Measurements from ENCODE around the gene LSM14B. TPM values are rescaled to one million over a fixed set of nuclear protein-coding genes. Genes with fewer than 3 reads are reported as not detected.

The LSM14B gene
- total RNA-seq (2014; rRNA removed; shearing (Covaris generic)): 38.4 and 40.3 TPM in 2 replicates

DNA sequence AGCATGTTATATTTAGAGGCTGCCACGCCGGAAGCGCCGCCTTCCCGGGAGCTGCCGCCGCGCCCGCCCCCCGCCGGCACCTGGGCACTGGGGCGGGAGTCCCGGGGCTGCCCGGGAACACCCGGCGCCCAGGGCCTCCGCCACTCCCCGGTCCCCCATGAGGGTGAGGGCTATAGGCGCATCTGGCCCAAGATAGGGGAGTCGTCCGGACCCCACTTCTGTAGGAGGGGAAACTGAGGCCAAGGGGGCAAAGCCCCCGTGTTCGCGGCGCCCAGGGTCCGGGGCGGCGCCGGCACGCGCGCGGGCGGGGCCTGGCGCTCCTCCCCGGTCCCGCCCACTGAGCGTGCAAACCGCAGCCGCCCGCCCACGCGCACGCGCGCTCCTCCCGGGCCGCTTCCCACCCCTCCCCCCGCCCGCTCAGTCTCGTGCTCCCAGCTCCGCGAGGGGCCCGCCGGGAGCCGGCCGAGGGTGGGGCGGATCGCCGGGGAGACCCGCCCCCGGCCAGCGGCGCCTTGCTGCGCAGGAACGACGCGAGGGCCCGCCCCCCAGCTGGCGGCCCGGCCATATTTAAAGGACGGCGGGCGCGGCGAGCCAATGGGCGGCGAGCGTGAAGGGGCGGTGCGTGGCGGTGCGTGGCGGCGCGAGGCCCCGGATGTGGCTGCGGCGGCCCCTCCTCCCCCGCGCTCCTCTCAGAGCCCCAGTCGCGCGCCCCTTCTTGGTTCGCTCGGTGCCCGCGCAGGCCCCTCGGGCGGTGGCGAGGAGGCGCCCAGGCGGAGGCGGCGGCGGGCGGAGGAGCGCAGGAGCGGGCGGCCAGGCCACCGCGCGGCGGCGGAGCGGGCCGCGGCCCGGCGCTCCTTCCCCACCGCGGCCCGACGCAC lies at the start of gene LSM14B:
LSM14B (plus strand) TSS at position 700 of the 878 bp plus-strand sequence. CDS start 192 bp downstream, outside the sequence.

DNA sequence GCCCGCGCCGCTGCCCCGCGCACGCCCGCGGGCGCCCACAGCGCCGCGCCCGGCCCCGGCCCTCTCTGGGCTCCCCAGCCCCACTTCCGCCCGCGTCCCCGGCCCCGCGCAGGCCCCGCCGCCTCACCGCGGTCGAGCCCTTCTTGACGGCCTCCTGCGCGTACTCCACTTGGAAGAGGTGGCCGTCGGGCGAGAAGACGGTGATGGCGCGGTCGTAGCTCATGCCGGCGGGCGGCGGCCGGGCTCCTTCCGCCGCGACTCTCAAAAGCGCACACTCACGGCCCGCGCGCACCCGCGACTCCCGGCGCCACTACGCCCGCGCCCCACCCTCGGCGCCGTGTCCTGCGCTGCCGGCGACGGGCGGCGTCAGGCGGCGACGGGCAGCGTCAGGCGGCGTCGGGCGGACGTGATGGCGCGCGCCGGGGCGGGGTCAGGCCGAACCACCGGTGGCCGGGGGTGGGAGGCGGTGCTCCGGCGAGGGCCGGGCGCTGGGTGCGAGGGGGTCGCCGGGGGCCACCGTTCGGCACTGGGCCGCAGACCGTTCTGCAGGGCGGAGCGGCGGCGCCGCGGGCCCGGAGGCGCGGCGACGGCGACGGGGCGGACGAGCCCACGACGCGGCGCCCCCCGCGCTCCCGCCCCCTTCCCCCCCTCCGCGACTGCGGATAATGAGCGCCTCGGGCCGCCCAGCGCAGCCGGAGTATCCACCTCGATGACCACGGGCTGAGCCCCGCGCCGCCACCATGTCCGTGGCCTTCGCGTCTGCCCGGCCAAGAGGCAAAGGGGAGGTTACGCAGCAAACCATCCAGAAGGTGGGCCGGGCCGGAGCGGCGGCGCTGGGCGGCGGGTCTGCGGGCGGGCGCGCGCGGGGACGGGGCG lies 21.0 kb downstream of the LSM14B start, which contains the start of the genes PSMA7 and SS18L1:
PSMA7 (minus strand) TSS at position 314 of the 876 bp plus-strand sequence; CDS start at position 223, 91 bp downstream.
SS18L1 (plus strand) TSS at position 689 of the 876 bp plus-strand sequence; CDS start at position 741, 52 bp downstream.

DNA sequence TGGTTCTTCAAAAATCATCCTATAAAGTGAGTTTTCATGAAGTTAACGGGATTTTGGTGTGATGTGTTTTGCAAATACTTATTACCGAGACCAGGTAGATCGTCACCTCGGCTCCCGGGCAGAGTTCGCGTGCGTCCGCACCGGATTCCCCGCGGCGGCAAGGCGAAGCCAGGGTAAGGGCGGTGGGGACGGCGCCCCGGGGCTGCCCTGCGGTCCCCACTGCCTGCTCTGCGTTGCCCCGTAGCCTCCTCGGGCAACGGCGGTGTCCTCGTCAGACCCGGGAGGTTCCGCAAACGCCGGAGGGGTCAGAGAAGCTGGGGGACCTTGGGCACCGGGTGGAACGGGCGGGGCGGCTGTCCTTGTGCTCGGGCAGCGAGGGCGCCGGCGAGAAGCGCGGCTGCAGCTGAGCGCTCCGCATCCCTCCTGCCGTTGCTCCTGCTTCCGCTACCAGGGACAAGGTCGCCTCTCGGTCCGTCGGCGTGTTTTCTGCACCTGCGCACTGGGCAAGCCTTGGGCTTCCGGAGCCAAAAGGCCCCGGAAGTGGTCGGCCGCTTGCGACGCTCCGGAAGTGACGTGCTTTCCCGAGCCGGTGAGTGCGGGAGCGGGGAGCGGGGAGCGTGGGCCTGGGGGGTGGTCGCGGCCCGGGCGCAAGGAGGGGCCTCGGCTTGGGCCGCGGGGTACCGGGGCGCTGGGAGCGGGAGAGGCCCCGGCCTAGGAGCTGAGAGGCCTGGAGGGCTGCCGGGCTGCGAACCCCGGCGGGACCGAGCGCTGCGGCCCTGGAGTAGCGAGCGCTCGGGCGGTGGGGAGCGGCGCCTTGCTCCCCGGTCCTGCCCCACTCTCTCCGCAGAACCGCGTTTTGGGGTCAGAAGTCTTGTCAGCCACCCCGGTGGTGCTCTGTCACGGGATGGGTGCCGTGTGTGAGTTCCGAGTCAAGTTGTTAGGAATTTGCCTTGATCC lies 60.5 kb downstream of the LSM14B start, which contains the start of gene MTG2:
MTG2 (plus strand) TSS at position 560 of the 957 bp plus-strand sequence. CDS start 10,393 bp downstream, outside the sequence.

Other genes with a start within 250 kb of the LSM14B start
- gene TAF4, start 56.6 kb upstream of the LSM14B start, total RNA-seq (2014; rRNA removed; shearing (Covaris generic)): 6.8 and 7.1 TPM in 2 replicates
- 611 and 634 TPM in 2 replicates for gene PSMA7, start 20.9 kb downstream of the LSM14B start, total RNA-seq (2014; rRNA removed; shearing (Covaris generic))
- gene SS18L1, start 21.3 kb downstream of the LSM14B start, total RNA-seq (2014; rRNA removed; shearing (Covaris generic)): 14.5 and 23.7 TPM in 2 replicates
- gene MTG2, start 60.6 kb downstream of the LSM14B start, total RNA-seq (2014; rRNA removed; shearing (Covaris generic)): 30.0 and 42.6 TPM in 2 replicates
- gene HRH3, start 97.8 kb downstream of the LSM14B start, total RNA-seq (2014; rRNA removed; shearing (Covaris generic)): not detected in 2 replicates
- gene OSBPL2, start 116.0 kb downstream of the LSM14B start, total RNA-seq (2014; rRNA removed; shearing (Covaris generic)): 15.9 and 18.7 TPM in 2 replicates
- gene ADRM1, start 180.5 kb downstream of the LSM14B start, total RNA-seq (2014; rRNA removed; shearing (Covaris generic)): 276 and 286 TPM in 2 replicates
- 43.2 and 54.2 TPM in 2 replicates for gene LAMA5, start 244.8 kb downstream of the LSM14B start, total RNA-seq (2014; rRNA removed; shearing (Covaris generic))